GM12872 (cell line): Measurements from ENCODE around the gene DDR2.

Experiments
- TF ChIP-seq, protein P1 (sequence below): IDR thresholded peaks from 3 replicates; pipeline ENCODE4 v1.5.1; 2011; ENCODE audit warnings: low read depth, mild to moderate bottlenecking, low read length, moderate library complexity; ENCODE audit not compliant: insufficient read depth

DDR2 gene

GRCh38 chr1:162823771-162824525 is 191.7 kb downstream of the DDR2 start:
- TF ChIP-seq, protein P1, sequence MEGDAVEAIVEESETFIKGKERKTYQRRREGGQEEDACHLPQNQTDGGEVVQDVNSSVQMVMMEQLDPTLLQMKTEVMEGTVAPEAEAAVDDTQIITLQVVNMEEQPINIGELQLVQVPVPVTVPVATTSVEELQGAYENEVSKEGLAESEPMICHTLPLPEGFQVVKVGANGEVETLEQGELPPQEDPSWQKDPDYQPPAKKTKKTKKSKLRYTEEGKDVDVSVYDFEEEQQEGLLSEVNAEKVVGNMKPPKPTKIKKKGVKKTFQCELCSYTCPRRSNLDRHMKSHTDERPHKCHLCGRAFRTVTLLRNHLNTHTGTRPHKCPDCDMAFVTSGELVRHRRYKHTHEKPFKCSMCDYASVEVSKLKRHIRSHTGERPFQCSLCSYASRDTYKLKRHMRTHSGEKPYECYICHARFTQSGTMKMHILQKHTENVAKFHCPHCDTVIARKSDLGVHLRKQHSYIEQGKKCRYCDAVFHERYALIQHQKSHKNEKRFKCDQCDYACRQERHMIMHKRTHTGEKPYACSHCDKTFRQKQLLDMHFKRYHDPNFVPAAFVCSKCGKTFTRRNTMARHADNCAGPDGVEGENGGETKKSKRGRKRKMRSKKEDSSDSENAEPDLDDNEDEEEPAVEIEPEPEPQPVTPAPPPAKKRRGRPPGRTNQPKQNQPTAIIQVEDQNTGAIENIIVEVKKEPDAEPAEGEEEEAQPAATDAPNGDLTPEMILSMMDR, result no peak

DNA sequence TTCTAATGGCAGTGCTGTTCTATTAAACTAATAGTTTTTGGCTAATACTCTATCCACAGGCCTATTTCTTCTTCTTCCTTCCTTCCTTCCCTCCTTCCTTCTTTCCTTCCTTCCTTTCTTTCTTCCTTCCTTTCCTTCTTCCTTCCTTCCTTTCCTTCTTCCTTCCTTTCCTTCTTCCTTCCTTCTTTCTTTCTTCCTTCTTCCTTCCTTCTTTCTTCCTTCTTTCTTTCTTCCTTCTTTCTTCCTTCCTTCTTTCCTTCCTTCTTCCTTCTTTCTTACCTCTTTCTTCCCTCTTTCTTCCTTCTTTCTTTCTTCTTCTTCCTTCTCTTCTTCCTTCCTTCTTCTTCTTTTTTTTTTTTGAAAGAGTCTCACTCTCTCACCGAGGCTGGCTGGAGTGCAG is 197.0 kb downstream of the DDR2 start:
- TF ChIP-seq, protein P1, result no peak

GRCh38 chr1:162832470-162832869 is 200.2 kb downstream of the DDR2 start:
- TF ChIP-seq, protein P1, result no peak

DNA sequence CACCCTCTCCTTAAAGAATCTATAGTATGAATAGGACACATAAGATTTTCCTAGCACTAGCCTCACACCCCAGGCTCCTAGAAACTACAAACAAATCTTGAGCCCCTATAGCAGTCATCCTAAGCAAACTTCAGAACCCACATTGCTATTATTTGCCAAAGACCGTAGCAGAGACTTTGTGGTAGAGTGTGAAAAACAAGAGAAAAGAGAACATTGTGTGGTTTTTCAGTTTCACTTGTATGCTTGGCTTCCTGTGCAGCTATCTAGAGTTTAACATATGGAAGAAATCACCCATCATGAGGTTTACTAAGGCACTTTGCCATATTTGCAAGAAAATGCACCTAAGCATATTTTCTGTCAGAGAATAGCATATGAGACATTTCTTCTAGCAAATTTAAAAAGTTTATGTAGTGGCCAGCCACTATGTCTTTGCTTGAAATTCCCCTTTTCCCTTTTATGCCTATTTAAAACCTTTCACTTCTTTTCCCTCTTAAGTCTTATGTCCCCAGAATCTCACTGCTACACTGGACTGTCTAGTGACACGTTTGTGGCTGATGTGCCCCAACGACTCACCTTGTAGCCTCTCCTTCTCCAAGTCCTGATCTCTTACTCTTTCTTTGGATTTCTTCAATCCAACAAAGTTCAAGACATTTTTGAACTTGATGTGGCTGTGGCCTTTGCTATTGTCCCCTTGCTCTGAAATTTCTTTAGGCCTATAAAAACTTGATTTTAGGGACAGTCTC is 203.1 kb downstream of the DDR2 start:
- TF ChIP-seq, protein P1, result no peak
